ENCODE results near the gene TMBIM6. TPM values are rescaled to one million over a fixed set of nuclear protein-coding genes. Genes with fewer than 3 reads are reported as not detected.

Gene TMBIM6
- total and polyA plus RNA-seq, 7 experiments from 2014 or later, result 307 to 916 (median 392) TPM

- H3K4me3 Mint-ChIP-seq, result peak overlapping the region; percentile 30 to 97 (median 65)
- peaks cover 49 to 81% (median 66%) of the 10 kb centered on the region in 7 donors for H3K4me1 Mint-ChIP-seq
- H3K4me3 ChIP-seq (ENCODE audit: low read length), result no peak overlapping the region
- peaks cover 0 to 9% (median 0%) of the 10 kb centered on the region in 11 donors for H3K9me3 Mint-ChIP-seq
- no peak for ATAC-seq
- peaks cover 0 to 9% (median 0%) of the 10 kb centered on the region in 3 experiments for H3K36me3 ChIP-seq (ENCODE audit: control insufficient read depth in 2 of 3, insufficient read depth in 3 of 3, low read length in 3 of 3)
- intact Hi-C loops (cut with micrococcal nuclease), result loop anchor here (5.0 to 10.0 kb wide), 5 partner anchors 280 to 682 kb away; partner anchors contain the start of genes KMT2D (in 1 of the 2), RACGAP1 (in 1 of the 2), SPATS2 (in 1 of the 2) and TUBA1A (in 1 of the 2)
- H3K36me3 Mint-ChIP-seq, result peaks cover 0 to 27% (median 7%) of the 10 kb centered on the region in 5 donors
- peak overlapping the region in 6 of 9 donors; percentile 14 to 79 (median 32) for H3K27ac Mint-ChIP-seq
- H3K27me3 ChIP-seq (ENCODE audit: control insufficient read depth in 2 of 2, insufficient read depth in 2 of 2, low read length in 2 of 2), result no peaks in the 10 kb centered on the region
- H3K4me1 ChIP-seq (ENCODE audit: control insufficient read depth in 2 of 2, insufficient read depth in 2 of 2, low read length in 2 of 2), result peaks cover 53 to 66% of the 10 kb centered on the region in 2 donors
- H3K27ac ChIP-seq (ENCODE audit: low read depth, low read length), result peak overlapping the region; percentile 14
- POLR2A ChIA-PET, result interaction anchor here (0.7 to 1.0 kb wide), 2 partner anchors 17 to 84 kb away, joined by 3 read pairs; partner anchors contain the start of gene NCKAP5L
- peaks cover 0 to 4% (median 0%) of the 10 kb centered on the region in 5 donors for H3K27me3 Mint-ChIP-seq
- no peaks in the 10 kb centered on the region for H3K9me3 ChIP-seq (ENCODE audit: control insufficient read depth in 2 of 3, low read length in 3 of 3)
- CTCF ChIA-PET, result interaction anchor here (1.4 to 1.6 kb wide), 3 partner anchors 18 to 95 kb away, joined by 3 to 4 read pairs (median 4); no protein-coding TSS in a partner anchor
- DNase-seq, result no peak
Measured at GRCh38 chr12:49744363-49744885, 3.1 kb downstream of the TMBIM6 start.

GRCh38 chr12:49748306-49748705 lies 6.9 kb downstream of the TMBIM6 start:
- H3K4me1 ChIP-seq (ENCODE audit: control insufficient read depth in 2 of 2, insufficient read depth in 2 of 2, low read length in 2 of 2), result peaks cover 65 to 76% of the 10 kb centered on the region in 2 donors

DNA sequence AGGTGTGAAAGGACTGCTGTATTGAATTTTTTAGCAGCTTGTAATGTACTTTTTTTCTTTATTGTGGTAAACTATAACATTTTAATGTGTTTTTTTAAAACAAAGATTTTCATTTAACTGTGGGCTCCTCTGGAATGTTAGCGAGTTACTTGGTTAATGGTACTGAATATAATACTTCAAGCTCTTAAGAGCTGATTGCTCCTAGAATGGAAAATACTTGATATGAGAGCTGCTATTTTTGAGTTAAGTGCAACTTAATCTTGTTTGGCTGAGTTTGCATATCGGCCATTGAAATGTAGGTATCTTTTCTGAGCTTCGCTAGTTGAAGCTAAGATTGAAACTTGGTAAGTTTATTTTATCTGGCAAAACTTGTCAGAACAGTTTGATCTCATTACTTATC lies 7.4 kb downstream of the TMBIM6 start:
- DNase-seq (no peak), ATAC-seq (no peak)
- H3K4me1 ChIP-seq (ENCODE audit: control insufficient read depth in 2 of 2, insufficient read depth in 2 of 2, low read length in 2 of 2), result peaks cover 60 to 71% of the 10 kb centered on the region in 2 donors
- ChIA-PET POLR2A (interaction anchor here (1.6 kb wide), 1 partner anchor 80 kb away, joined by 4 read pairs; the partner anchor contains the start of gene NCKAP5L), CTCF (interaction anchor here (0.7 to 1.1 kb wide), 5 partner anchors 14 to 1554 kb away, joined by 3 to 5 read pairs (median 3); no protein-coding TSS in a partner anchor)
- H3K27me3 ChIP-seq (ENCODE audit: control insufficient read depth in 2 of 2, insufficient read depth in 2 of 2, low read length in 2 of 2), result no peaks in the 10 kb centered on the region
- H3K9me3 ChIP-seq (ENCODE audit: control insufficient read depth in 2 of 3, low read length in 3 of 3), result no peaks in the 10 kb centered on the region
- intact Hi-C loops (cut with micrococcal nuclease), result loop anchor here in 1 of 2 donors (10.0 kb wide), 1 partner anchor 276 kb away; the partner anchor contains the start of gene RACGAP1
- Mint-ChIP-seq H3K4me3 (peak overlapping the region in 9 of 10 donors; percentile 44 to 95 (median 56)), H3K4me1 (peaks cover 49 to 99% (median 86%) of the 10 kb centered on the region in 7 donors), H3K27ac (peak overlapping the region; percentile 17 to 76 (median 48)), H3K36me3 (peaks cover 0 to 30% (median 22%) of the 10 kb centered on the region in 5 donors), H3K27me3 (no peaks in the 10 kb centered on the region), H3K9me3 (no peaks in the 10 kb centered on the region)
- H3K27ac ChIP-seq (ENCODE audit: low read depth, low read length), result peak overlapping the region; percentile 24
- no peak overlapping the region for H3K4me3 ChIP-seq (ENCODE audit: low read length)
- H3K36me3 ChIP-seq (ENCODE audit: control insufficient read depth in 2 of 3, insufficient read depth in 3 of 3, low read length in 3 of 3), result peaks cover 7 to 20% (median 12%) of the 10 kb centered on the region in 3 experiments

More at GRCh38 chr12:49748306-49748705, 6.9 kb downstream of the TMBIM6 start:
- no peak for ATAC-seq
- H3K36me3 ChIP-seq (ENCODE audit: control insufficient read depth in 2 of 3, insufficient read depth in 3 of 3, low read length in 3 of 3), result peaks cover 3 to 15% (median 7%) of the 10 kb centered on the region in 3 experiments
- H3K27ac ChIP-seq (ENCODE audit: low read depth, low read length), result peak overlapping the region; percentile 24
- H3K9me3 ChIP-seq (ENCODE audit: control insufficient read depth in 2 of 3, low read length in 3 of 3), result no peaks in the 10 kb centered on the region
- no peaks in the 10 kb centered on the region for H3K27me3 ChIP-seq (ENCODE audit: control insufficient read depth in 2 of 2, insufficient read depth in 2 of 2, low read length in 2 of 2)
- intact Hi-C loops (cut with micrococcal nuclease), result loop anchor here in 1 of 2 donors (10.0 kb wide), 1 partner anchor 276 kb away; the partner anchor contains the start of gene RACGAP1
- DNase-seq, result no peak
- Mint-ChIP-seq H3K9me3 (no peaks in the 10 kb centered on the region), H3K27me3 (no peaks in the 10 kb centered on the region), H3K36me3 (peaks cover 0 to 27% (median 17%) of the 10 kb centered on the region in 5 donors), H3K4me1 (peaks cover 53 to 99% (median 87%) of the 10 kb centered on the region in 7 donors), H3K4me3 (peak overlapping the region in 9 of 10 donors; percentile 39 to 95 (median 61)), H3K27ac (peak overlapping the region in 8 of 9 donors; percentile 25 to 76 (median 56))
- ChIA-PET POLR2A (interaction anchor here (1.6 kb wide), 1 partner anchor 80 kb away, joined by 4 read pairs; the partner anchor contains the start of gene NCKAP5L), CTCF (interaction anchor here (1.0 to 1.1 kb wide), 2 partner anchors 16 to 91 kb away, joined by 3 to 5 read pairs; no protein-coding TSS in a partner anchor)
- no peak overlapping the region for H3K4me3 ChIP-seq (ENCODE audit: low read length)

- Mint-ChIP-seq H3K27me3 (no peaks in the 10 kb centered on the region), H3K9me3 (no peaks in the 10 kb centered on the region), H3K4me3 (peak overlapping the region; percentile 39 to 95 (median 66)), H3K27ac (peak overlapping the region; percentile 26 to 89 (median 76)), H3K36me3 (peaks cover 0 to 29% (median 13%) of the 10 kb centered on the region in 5 donors), H3K4me1 (peaks cover 43 to 89% (median 77%) of the 10 kb centered on the region in 7 donors)
- ChIA-PET POLR2A (interaction anchor here (1.1 kb wide), 1 partner anchor 9 kb away, joined by 8 read pairs; the partner anchor contains the start of gene TMBIM6), CTCF (interaction anchor here (0.8 kb wide), 1 partner anchor 97 kb away, joined by 3 read pairs; no protein-coding TSS in a partner anchor)
- Histone ChIP-seq H3K4me1 (ENCODE audit: control insufficient read depth in 2 of 2, insufficient read depth in 2 of 2, low read length in 2 of 2) (peaks cover 50 to 56% of the 10 kb centered on the region in 2 donors), H3K9me3 (ENCODE audit: control insufficient read depth in 2 of 3, low read length in 3 of 3) (no peaks in the 10 kb centered on the region), H3K4me3 (ENCODE audit: low read length) (peak overlapping the region; percentile 2), H3K27me3 (ENCODE audit: control insufficient read depth in 2 of 2, insufficient read depth in 2 of 2, low read length in 2 of 2) (no peaks in the 10 kb centered on the region), H3K27ac (ENCODE audit: low read depth, low read length) (peak overlapping the region; percentile 46), H3K36me3 (ENCODE audit: control insufficient read depth in 2 of 3, insufficient read depth in 3 of 3, low read length in 3 of 3) (peaks cover 10 to 30% (median 26%) of the 10 kb centered on the region in 3 experiments)
- ATAC-seq, result peak; percentile 76
- intact Hi-C loops (cut with micrococcal nuclease), result loop anchor here (1.0 to 2.0 kb wide), 3 partner anchors 9 to 78 kb away; partner anchors contain the start of genes TMBIM6 (in 2 of the 2) and NCKAP5L (in 1 of the 2)
- DNase-seq, result peak in 5 of 9 donors; percentile 10 to 59 (median 36)
Measured at GRCh38 chr12:49750027-49750995, 9.0 kb downstream of the TMBIM6 start.

- Mint-ChIP-seq H3K9me3 (no peaks in the 10 kb centered on the region), H3K36me3 (peaks cover 0 to 31% (median 13%) of the 10 kb centered on the region in 5 donors), H3K27ac (peak overlapping the region in 8 of 9 donors; percentile 26 to 82 (median 70)), H3K4me1 (peaks cover 39 to 85% (median 77%) of the 10 kb centered on the region in 7 donors), H3K27me3 (no peaks in the 10 kb centered on the region), H3K4me3 (peak overlapping the region; percentile 37 to 95 (median 56))
- ATAC-seq (no peak), DNase-seq (no peak)
- no peak overlapping the region for H3K4me3 ChIP-seq (ENCODE audit: low read length)
- no peaks in the 10 kb centered on the region for H3K27me3 ChIP-seq (ENCODE audit: control insufficient read depth in 2 of 2, insufficient read depth in 2 of 2, low read length in 2 of 2)
- no peaks in the 10 kb centered on the region for H3K9me3 ChIP-seq (ENCODE audit: control insufficient read depth in 2 of 3, low read length in 3 of 3)
- intact Hi-C loops (cut with micrococcal nuclease), result loop anchor here (1.0 to 2.0 kb wide), 3 partner anchors 10 to 78 kb away; partner anchors contain the start of genes TMBIM6 (in 2 of the 2) and NCKAP5L (in 1 of the 2)
- H3K27ac ChIP-seq (ENCODE audit: low read depth, low read length), result peak overlapping the region; percentile 4
- POLR2A ChIA-PET, result no interaction called here
- H3K36me3 ChIP-seq (ENCODE audit: control insufficient read depth in 2 of 3, insufficient read depth in 3 of 3, low read length in 3 of 3), result peaks cover 10 to 37% (median 31%) of the 10 kb centered on the region in 3 experiments
- H3K4me1 ChIP-seq (ENCODE audit: control insufficient read depth in 2 of 2, insufficient read depth in 2 of 2, low read length in 2 of 2), result peaks cover 50 to 55% of the 10 kb centered on the region in 2 donors
- CTCF ChIA-PET, result interaction anchor here (2.1 kb wide), 1 partner anchor 10 kb away, joined by 8 read pairs; the partner anchor contains the start of gene TMBIM6
Measured at GRCh38 chr12:49750996-49751393, 9.6 kb downstream of the TMBIM6 start.
